Measurements from ENCODE around the gene FLVCR1.
"Not testable (repeated sequence)": the region's sequence is repeated elsewhere in the genome, so short reads cannot be mapped to it uniquely, and the experiment has no call there.

The FLVCR1 gene

DNA sequence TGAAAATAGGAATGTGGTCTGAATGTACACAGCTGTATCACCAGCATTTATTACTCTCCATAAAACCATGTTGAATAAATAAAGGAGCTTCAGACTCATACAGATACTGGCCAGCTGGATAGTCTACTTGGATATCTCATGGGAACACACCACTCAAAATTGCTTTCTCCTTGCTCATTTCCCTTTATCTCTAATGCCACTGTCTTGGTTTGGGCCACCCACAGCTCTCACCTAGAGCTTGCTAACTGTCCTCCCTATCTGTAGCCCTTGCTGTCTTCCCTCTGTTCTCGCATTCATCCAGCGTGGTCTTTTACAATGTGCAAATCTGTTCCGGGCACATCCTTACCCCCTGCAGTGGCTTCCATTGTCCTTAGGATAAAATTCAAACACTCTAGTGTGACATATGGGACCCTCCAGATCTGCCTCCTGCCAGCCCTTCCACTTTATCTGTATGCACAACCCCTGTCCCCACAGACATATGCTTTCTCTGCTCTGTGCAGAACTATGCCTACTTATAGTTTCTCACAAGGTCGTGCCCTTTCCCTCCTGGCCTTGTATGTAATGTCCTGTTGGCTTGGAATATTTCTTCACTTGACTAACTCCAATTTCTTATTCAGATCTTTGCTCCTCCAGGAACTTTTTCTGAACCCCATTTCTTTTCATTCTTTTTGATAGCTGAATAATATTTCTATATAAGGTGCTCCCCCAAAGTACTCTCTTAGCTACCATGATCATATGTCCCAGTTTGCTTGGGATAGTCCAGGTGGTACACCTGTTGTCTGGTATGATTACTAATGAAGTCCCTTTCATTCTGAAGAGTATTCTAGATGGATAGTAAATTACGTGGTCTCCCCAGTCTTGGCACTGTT lies 2.9 kb downstream of the FLVCR1 start:
- no peak for DNase-seq

DNA sequence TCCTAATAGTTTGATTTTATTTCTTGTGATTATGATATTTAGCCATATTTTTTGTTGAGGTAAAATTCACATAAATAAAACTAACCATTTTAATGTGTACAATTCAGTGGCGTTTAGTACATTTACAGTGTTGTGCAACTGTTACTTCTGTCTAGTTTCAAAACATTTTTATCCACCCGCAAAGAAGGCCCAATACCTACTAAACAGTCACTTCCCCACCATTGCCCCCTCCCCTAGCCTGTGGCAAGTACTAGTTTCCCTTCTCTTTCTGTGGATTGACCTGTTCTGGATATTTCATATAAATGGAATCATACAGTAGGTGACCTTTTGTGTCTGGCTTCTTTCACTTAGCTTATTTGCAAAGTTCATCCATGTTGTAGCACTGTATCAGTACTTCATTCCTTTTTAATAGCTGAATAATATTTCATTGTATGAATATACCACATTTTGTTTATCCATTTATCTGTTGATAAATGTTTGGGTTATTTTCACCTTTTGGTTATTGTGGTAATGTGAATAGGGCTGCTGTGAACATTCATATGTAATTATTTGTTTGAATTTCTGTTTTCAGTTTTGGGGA lies 4.1 kb downstream of the FLVCR1 start:
- no peak for DNase-seq

DNA sequence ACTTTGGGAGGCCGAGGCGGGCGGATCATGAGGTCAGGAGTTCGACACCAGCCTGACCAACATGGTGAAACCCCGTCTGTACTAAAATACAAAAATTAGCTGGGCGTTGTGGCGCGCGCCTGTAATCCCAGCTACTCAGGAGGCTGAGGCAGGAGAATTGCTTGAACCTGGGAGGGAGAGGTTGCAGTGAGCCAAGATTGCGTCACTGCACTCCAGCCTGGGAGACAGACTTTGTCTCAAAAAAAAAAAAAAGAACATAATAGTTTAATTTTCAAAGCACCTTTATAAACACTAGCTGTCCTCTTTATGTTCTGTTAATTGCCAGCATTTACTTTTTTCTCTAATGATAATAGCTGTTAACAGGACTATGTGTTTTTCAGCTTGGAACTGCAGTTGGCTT lies 5.3 kb downstream of the FLVCR1 start:
- DNase-seq, result not testable (repeated sequence)

DNA sequence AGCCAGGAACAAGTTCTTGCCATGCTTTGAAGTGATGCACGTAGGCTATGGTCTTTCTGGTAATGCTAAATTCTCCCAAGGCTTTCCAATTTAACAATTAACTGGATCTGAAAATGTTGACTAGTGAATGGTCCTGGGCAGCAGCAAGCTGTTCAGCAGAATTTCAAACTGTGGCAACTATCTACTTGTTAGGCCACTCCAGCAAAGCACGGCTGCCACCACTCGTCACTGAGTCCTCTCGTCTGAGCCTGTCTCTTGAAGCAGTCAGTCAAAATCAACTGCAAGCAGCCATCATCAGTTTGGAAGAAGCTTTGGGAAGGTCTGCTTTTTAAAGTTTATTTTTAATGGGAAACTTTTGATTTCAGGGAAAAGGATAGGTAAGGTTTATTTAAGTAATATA lies 6.1 kb downstream of the FLVCR1 start:
- DNase-seq, result no peak

GRCh38 chr1:212867192-212867591 lies 9.1 kb downstream of the FLVCR1 start:
- DNase-seq, result no peak

DNA sequence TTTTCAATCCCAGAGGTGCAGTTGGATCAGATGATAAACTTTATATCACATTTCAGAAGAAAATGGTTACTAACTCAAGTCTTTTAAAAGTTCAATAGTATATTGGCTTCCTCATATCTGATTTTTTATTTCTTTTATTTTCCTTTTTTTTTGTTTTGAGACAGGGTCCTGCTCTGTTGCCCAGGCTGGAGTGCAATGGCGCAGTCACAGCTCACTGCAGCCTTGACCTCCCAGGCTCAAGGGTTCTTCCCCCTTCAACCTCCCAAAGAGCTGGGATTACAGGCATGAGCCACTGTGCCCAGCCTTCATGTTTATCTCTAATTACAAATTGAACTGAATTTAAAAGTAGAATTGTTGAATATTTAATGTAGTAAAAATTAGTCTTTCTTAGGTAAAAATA lies 13.9 kb downstream of the FLVCR1 start:
- DNase-seq, result no peak

DNA sequence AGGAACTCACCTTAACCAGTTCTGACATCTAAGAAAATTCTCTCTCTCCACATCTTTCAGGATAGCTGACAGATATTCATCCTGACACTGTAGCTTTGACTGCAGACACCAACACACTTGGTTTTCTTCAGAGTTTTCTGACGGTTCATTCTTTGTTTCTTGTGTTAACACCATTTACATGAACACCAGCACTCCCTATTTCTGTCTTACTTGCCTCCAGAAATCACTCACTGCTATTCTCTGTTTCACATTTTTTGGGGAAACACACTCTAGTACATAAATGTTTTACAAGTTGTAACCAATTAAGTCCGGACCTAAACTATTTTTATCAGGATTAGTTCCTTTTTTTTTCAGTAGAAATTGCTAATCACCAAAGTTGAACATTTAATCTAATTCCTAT lies 15.4 kb downstream of the FLVCR1 start:
- DNase-seq, result no peak

DNA sequence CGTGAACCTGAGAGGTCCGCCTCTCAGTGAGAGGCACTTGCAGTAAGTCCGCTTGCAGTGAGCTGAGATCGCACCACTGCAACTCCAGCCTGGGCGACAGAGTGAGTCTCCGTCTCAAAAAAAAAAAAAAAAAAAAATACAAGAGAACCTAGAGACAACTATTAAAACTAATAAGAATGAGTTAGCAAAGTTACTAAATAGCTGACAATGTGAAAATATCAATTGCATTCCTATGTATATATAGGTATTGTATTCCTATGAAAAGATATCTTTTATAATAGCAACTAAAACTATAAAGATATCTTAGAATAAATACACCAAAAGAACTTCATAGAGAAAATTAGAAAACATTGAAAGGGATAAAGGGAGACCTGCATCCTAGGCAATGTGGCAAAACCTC lies 20.3 kb downstream of the FLVCR1 start:
- DNase-seq, result no peak

GRCh38 chr1:212879947-212880690 lies 22.0 kb downstream of the FLVCR1 start:
- no peak for DNase-seq

DNA sequence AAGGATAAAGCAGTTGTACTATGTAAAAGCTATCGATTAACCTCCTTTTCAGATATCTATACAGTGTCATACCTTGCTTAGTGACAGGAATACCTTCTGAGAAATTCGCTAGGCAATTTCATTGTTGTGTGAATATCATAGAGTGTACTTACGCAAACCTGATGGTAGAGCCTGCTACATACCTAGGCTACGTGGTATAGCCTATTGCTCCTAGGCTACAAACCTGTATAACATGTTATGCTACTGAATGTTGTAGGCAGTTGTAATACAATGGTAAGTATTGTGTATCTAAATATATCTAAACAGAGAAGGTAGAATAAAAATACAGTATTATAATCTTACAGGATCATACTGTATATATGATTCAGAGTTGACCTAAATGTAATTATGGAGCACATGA lies 26.5 kb downstream of the FLVCR1 start:
- no peak for DNase-seq

- no peak for DNase-seq
Measured at GRCh38 chr1:212892108-212892507, 34.0 kb downstream of the FLVCR1 start.

- no peak for DNase-seq
Measured at GRCh38 chr1:212899845-212900244, 41.8 kb downstream of the FLVCR1 start.

DNA sequence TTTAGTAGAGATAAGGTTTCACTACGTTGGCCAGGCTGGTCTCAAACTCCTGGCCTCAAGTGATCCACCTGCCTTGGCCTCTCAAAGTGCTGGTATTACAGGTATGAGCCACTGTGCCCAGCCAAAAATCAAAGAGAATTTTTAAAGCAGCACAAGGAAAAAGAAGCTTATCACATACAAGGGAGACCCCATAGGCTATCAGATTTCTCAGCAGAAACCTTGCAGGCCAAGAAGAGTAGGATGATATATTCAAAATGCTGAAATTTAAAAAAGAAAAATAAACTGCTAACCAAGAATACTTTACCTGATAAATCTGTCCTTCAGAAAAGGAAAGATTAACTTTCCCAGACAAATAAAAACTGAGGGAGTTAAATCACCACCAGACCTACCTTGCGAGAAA lies 43.2 kb downstream of the FLVCR1 start:
- no peak for DNase-seq

- no peak for DNase-seq
Measured at GRCh38 chr1:212902054-212902453, 44.0 kb downstream of the FLVCR1 start.

GRCh38 chr1:212903664-212904063 lies 45.6 kb downstream of the FLVCR1 start:
- no peak for DNase-seq

DNA sequence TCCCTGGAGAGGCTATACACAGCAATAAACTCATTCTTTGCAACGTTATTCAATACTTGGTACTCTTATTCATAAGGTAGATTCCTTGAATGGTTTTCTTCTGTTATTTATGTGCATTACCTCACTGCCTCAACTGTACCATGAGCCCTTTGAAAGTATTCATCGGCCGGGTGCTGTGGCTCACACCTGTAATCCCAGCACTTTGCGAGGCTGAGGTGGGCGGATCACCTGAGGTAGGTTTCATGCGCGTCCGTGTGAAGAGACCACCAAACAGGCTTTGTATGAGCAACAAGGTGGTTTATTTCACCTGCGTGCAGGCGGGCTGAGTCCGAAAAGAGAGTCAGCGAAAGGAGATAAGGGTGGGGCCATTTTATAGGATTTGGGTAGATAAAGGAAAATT lies 50.0 kb downstream of the FLVCR1 start:
- DNase-seq, result not testable (repeated sequence)

DNA sequence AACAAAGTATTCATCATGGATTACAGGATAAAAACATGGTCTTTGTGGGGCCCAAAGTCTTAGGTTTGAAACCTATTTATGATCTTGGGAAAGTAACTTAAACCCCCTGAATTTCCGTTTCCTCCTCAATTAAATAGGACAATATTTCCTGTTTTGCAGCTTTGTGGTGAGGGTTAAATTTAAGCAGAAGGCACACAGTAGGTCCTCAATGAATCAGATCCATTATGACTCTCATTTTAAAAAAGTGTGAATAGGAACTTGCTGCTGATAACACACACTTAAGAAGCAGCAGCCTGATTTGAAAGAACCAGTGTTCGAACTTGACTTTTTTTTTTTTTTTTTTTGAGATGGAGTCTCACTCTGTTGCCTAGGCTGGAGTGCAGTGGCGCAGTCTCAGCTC lies 50.9 kb downstream of the FLVCR1 start:
- DNase-seq, result no peak

DNA sequence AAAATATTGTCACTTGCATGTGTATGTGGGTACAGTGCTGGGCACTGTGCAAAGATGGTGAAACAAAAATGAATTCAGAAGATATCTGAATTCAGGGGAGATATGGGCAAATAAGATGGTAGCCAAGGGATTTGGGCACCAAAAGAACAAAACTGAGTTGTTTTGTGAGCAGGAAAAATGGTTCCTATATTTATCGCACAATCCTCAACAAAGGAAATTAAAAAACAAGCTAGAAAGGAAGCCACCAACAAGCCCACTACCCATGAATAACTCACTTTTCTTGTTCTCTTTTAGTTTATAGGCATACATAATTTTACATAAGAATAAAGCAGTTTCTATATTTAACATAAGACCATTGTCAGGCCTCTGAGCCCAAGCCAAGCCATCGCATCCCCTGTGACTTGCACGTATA lies 51.6 kb downstream of the FLVCR1 start:
- no peak for DNase-seq

DNA sequence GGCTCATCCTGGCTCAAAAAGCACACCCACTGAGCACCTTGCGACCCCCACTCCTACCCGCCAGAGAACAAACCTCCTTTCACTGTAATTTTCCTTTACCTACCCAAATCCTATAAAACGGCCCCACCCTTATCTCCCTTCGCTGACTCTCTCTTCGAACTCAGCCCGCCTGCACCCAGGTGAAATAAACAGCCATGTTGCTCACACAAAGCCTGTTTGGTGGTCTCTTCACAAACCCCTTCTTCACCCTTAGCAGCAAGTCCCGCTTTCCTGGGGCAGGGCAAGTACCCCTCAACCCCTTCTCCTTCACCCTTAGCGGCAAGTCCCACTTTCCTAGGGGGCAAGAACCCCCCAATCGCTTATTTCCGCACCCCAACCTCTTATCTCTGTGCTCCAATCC lies 52.1 kb downstream of the FLVCR1 start:
- DNase-seq, result not testable (repeated sequence)

DNA sequence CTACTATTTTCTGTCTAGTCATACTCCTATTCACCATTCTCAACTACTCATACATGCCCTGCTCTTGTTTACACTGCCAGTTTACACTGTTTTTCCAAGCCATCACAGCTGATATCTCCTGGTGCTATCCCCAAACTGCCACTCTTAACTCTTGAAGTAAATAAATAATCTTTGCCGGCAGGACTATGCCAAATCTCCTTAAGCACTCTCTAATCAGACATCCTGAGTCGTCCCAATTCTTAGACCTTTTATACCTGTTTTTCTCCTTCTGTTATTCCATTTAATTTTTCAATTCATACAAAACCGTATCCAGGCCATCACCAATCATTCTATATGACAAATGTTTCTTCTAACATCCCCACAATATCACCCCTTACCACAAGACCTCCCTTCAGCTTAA lies 55.6 kb downstream of the FLVCR1 start:
- DNase-seq, result not testable (repeated sequence)

- DNase-seq, result not testable (repeated sequence)
Measured at GRCh38 chr1:212914110-212914509, 56.0 kb downstream of the FLVCR1 start.

- no peak for DNase-seq
Measured at GRCh38 chr1:212914789-212915188, 56.7 kb downstream of the FLVCR1 start.

DNA sequence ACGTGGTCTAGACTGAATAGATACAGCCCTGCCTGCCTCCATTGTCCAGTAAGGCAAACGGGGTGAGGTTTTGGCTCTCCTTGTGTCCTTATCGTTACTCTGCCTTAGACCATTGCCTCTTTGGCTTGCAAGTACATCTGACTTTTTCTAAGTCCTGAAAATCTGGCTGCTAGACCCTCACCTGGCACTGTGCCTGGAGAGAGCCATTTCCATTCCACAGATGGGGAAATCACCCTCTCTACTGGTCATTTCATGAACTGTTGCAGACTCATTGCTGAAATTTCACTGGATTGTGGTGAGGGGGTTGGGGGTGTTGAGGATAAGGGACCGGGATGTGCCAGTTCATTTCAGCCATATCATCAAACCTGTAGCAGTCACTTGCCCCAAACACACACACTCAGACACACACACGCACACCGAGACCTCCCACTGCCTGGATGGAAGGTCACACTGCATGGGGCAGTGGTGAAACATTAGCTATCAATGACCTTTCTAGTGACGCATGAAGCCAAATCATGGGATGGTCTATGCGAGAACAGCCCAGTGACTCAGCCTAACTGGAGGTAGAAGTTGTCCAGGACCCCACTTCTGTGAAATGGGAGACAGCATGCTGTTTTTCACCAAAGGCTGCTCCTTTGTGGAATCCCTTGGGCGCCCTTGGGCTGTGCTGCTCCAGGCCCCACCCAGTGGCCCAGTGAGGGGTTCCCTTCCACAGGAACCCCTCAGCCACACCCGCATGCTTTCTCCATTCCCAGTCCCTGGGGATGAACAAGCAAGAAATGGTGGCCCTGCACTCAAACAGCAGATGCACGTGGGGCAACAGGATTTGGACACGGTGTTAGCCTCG lies 57.4 kb downstream of the FLVCR1 start:
- DNase-seq, result peak; percentile 45

All from RPMI8226 (cell line).